Hematopoietic multipotent progenitor cell treated with erythropoietin and hydrocortisone succinate and interleukin-3 and kit ligand, for 4 days (in vitro differentiated cells): Measurements from ENCODE around the gene SRRM5.
"Not testable (repeated sequence)": the region's sequence is repeated elsewhere in the genome, so short reads cannot be mapped to it uniquely, and the experiment has no call there.

Experiments used
- DNase-seq: peaks from one replicate; pipeline ENCODE4 v3.0.0-alpha.2; 2015

SRRM5 gene

DNA sequence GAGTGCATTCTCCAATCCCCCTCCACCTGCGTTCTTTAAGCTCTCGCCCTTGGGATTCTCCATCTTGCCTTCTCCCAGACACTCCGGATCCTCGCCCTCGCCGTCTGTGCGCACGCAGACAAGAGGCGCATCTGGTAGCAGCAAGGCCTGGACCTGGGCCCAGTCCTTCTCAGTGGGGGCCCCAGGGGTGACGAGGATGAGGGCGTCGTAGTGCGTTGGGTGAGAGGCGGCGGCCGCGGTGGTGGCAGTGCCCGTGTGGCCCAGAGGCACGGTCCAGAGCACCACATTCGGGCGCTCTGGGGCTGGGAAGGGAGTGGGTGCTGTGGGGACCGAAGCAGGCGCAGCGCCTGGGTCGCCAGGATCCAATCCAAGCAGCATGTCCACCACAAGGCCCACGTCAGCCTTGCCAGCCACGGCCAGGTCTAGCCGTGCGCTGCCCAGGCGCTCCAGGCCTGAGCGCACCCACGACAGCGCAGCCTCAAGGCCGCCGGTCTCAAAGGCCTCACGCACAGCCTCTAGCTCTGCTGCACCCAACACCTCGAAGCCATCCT is 19.0 kb upstream of the SRRM5 start:
- no peak for DNase-seq

DNA sequence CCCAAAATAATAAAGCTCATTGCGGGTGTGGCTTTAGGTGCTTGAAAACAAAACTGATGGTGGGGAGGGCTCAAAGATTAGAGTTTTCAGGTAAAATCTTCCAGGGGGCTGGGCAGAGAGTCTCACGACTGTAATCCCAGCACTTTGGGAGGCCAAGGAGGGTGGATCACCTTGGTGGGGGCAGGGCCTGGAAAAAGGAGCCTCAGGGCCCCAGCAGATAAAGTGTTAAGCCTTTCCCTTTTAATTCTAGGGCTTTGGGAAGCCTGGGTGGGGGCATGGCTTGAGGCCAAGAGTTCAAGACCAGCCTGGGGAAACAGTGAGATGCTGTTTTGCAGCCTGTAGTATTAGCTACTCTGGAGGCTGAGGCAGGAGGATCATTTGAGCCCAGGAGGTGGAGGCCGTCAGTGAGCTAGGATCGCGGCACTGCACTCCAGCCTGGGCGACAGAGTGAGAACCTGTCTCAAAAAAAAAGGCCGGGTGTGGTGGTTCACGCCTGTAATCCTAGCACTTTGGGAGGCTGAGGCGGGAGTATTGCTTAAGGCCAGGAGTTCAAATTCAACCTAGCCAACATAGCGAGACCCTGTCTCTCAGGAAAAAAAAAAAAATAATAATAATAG is 17.7 kb upstream of the SRRM5 start:
- DNase-seq, result no peak

DNA sequence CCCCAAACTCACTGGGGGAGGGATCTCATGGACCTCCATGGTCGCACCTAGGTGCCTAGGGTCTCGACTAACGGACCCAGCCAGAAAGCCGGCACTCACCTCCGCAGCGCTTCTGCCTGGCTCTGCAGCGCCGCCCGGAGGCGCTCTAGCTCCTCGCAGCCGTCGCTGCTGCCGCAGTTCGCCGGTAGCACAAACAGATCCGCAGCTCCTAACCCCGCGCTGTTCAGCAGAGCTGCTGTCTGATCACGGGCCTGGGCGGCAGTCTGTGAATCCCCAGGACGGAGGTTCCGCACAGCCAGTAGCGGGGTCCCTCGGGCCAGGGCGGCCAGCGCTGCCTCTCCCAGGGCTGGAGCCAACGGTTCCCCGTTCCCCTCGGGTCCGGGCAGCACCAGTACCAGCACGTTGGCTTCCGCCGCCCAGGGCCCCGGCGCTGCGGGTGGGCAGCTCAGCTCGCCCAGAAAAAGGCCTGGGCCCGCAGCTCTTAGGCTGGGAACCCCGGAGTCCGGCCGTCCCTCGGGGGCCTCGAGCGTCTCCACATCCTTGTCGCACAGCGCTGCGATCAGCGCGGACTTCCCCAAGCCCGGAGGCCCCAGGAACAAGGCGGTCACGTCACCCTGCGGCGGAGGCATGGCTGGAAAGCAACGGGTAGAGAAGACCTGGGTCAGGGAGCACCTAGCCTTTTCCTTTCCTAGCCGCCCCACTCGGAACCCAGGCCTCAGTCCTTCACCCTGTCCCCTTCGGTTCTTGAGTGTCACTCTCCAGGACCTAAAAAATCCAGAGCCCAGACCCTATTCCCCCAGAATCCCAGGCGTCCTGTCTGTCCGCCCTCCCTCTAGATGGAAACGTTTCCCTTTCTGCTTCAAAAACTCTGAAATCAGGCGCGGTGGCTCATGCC is 16.9 kb upstream of the SRRM5 start:
- DNase-seq, result peak; percentile 91

DNA sequence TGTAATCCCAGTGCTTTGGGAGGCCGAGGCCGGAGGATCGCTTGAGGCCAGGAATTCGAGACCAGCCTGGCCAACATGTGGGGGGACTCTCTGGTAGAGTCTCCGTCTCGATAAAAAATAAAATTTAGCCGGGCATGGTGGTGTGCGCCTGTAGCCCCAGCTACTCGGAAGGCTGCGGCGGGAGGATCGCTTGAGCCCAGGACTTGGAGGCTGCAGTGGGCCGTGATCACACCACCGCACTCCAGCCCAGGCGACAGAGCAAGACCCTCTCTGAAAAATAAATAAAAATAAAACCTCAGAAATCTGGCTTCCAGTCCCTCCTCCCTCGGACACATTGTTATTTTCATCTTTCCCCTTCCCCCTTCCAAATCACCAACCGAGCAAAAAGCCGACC is 16.3 kb upstream of the SRRM5 start:
- DNase-seq, result no peak

DNA sequence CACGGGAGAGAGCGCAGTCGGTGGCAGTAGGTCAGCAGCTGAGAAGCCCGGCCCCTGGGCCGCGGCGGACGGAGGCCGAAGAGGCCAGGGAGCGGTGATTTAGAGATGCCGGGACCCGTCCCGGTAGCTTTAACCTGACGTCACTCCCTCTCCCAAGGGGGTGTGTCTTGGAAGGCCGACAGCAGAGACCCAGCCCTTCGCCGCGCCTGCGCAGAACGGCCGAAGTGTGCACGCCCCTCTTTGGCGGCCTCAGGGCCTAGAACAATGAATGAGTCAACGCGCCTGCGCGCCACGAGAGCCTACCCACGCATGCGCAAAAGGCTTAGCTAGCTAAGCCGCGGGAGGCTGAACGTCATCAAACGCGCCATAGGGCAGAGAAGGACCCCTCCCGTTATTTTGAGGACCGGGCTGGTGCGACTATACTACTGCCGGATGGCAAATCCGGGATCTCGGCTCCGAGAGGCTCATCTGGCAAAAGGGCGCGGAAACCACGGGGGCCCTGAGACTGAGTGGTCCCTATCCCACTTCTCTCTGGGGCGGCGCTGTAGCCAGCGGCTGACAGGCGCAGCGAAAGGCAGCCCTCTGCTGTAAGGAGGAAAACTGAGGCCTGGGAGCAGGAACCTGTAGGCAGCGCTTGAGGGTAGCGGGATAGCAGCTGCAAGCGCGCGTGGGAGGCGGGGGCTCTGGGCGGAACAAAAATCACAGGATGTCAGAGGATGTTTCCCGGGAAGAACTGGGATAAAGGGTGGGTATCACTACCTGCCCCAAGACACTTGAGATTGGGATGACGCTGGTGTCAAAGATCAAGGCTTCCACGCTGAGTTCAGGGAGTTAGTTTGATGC is 15.7 kb upstream of the SRRM5 start, which contains the start of the genes IRGQ and ZNF576:
IRGQ (minus strand) TSS at position 136 of the 843 bp plus-strand sequence. CDS start 796 bp downstream, outside the sequence.
ZNF576 (plus strand) TSS at position 597 of the 843 bp plus-strand sequence. CDS start 514 bp downstream, outside the sequence.
- peak; percentile 100 for DNase-seq

DNA sequence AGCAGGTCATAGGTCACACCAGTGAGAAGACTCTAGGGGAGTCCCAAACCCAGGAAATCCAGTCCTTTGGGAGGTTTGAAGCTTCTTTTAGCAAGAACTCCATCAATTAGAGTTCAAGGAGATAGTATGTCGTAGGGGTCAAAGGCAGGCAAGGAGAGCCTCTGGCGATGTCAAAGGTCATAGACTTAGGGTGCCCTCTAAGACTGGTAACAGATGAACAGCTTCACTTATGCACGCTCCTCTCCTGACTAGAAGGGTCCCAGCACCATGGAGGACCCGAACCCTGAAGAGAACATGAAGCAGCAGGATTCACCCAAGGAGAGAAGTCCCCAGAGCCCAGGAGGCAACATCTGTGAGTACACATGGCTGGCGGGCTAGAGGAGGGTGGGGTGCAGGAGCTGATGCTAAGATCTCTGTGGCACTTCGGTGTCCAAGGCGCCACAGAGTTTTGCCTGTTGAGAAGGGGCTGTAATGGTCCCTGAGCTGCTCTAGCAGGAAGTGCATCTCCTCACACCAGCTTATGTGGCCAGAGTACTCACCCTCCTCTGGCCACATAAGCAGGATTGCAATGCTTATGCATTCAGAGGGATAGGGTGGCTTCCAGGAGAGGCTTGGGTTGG is 14.9 kb upstream of the SRRM5 start:
- peak; percentile 38 for DNase-seq

DNA sequence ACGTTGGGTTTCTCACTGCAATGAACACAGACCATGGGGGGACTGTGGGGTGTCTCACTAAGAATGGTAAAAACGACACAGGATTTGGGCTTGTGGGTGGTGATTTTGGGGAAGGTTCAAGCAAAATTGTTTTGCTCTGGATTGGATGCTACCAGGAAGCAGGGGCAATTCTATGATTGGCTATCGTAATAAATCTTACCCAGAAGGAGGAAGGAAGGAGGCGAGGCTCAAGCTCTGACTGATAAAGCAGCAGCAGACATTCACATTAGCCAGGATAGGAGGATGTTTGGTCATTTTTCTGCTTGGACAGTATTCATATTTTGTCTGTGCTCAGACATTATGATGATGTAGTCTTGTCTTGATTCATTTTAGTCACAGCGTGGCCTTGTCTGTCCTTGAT is 14.0 kb upstream of the SRRM5 start:
- peak; percentile 69 for DNase-seq

DNA sequence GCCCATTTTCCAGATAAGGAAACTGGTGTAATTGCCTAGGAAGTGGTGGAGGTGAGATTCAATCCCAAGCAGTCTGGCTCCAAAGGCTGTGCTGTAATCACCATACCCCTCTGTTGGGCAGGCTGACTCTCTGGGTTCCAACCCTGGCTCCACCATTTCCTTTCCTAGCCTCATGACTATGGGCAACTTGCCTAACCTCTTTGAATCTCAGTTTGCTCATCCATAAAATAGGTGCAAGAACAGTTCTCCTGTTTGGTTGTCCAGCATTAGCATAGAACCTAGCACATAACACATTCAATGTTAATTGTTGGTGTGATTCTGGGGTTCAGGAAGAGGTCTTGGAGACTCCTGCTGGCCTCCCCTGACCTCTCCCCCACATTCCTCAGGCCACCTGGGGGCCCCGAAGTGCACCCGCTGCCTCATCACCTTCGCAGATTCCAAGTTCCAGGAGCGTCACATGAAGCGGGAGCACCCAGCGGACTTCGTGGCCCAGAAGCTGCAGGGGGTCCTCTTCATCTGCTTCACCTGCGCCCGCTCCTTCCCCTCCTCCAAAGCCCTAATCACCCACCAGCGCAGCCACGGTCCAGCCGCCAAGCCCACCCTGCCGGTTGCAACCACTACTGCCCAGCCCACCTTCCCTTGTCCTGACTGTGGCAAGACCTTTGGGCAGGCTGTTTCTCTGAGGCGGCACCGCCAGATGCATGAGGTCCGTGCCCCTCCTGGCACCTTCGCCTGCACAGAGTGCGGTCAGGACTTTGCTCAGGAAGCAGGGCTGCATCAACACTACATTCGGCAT is 13.2 kb upstream of the SRRM5 start:
- no peak for DNase-seq

DNA sequence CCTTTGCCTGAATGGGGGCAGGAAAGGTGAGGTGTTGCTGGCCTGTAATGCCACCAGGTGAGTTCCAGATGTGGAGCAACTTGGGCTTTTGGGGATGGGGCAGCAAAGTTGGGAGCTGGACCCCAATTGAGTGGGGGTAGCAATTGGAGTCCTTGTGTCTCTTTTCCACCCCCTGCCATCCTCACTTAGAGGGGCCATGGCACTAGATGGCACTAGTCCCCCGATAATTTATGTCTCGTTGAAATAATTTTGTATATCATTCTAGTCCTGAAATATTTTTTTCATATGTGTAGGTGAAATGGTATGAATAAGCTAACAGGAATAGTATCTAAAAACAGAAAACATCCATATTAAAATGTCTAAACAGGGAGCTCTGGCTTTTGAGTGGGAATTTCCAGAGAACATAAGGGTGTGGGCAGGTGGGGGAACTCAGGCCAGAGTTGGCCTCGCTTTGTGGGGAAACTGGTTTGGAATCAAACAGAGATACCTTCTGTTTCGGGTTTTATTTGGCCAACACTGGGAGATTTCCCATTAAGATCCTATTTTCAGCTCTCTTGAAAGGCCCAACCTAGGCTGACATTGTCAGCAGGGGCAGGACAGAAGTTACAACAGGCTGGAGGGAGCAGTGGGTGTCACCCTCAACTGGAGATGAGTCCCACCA is 12.1 kb upstream of the SRRM5 start:
- no peak for DNase-seq

DNA sequence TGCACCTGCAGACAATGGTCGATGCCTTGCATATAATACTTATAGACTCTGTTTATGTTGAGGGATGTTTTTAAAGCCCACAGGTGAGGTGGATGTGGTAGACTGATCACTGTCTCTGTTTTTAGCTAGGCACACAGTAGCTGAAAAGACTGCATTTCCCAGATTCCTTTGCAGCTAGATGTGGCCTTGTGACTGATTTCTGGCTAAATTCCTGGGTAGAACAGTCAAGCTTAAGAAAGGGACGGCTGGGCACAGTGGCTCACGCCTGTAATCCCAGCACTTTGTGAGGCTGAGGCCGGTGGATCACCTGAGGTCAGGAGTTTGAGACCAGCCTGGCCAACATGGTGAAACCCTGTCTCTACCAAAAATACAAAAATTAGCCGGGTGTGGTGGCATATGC is 11.6 kb upstream of the SRRM5 start:
- DNase-seq, result not testable (repeated sequence)

DNA sequence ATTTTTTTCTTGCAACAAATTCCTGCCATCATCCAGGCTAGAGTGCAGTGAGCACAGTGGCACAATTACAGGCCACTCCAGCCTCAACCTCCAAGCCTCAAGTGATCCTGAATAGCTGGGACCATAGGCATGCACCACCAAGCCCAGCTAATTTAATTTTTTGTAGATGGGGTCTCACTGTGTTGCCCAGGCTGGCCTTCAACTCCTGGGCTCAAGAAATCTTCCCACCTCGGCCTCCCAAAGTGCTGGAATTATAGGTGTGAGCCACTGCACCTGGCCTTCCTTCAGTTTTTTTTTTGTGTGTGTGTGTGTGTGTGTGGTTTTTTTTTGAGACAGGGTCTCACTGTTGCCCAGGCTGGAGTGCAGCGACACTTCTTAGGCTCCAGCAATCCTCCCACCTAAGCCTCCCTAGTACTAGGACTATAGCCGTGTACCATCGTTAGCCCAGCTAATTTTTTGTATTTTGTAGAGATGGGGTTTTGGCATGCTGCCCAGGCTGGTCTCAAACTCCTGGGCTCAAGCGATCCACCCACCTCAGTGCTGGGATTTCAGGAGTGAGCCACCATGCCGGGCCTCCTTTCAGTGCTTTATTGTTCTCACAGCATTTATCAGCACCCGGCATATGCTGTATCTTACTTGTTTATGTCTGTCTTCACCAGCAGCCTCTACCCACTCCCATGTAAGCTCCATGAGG is 5.9 kb upstream of the SRRM5 start:
- no peak for DNase-seq

DNA sequence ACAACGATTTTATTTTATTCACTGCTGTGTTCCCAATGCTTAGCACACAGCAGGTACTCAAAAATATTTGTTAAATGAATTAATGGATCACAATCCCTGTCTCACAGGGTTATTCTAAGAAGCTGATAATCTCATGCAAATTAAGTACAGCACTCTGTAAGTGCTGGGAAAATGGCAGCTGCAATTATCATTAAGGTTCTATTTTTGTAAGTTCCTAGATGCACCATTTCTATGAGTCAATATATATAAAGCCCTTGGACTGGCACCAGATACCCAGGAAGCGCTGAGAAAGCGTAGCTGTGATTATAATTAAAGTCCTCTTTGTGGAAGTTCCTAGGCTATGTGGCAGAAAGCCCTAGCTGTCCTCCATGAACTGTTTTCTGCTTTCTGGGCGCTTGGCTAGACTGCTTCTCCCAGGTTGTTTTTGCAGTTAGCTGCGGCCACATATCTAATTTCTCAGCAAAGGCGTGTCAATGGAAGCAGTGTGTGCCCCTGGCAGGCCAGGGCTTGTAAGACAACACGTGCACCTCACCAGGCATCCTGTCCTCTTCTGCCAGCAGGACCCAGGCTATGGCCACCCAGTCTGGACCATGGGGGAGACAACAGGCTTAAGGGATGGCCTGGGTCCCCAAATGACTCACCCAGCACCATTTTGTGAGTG is 5.2 kb upstream of the SRRM5 start:
- DNase-seq, result no peak

DNA sequence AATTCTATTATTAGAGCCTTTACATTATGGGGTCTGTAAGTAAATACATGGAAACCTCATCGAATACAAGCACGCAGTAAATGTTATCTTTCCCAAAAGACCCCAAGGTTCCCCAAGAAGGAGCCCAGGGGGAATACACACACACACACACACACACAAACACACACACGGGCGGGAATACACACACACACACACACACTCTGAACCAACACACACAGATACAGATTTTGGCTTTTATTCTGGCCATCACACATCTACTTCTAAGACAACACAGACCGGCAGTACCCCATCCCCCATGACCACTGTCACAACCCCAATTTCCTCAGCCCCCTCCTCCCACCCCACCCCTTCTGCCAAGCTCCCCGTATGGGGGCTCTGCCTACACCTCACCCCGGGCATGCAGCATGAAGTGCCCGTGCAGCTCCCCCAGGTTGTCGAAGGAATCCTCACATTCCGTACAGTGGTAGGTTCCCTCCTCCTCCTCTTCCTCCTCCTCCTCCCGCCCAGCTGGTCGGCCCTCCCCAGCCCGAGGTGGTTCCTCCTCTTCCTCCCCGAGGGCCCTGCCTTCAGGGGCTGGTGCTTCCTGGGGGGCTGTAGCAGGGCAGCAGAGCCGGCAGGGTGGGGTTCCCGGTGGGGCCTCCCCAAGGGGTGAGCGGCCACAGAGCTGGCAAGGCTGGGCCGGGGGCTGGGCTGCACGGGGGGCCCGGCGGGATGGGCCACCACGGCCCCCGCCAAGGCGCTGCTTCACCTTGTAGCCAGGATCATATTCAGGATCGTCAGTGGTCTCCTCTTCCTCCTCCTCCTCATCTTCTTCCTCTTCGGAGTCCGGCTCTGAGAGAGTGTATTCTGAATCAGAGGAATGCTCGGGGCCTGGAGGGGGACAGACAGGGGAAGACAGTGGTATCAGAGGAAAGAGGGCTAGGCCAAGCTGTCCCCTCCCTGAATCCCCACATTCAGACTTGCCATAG is 4.4 kb upstream of the SRRM5 start:
- no peak for DNase-seq

DNA sequence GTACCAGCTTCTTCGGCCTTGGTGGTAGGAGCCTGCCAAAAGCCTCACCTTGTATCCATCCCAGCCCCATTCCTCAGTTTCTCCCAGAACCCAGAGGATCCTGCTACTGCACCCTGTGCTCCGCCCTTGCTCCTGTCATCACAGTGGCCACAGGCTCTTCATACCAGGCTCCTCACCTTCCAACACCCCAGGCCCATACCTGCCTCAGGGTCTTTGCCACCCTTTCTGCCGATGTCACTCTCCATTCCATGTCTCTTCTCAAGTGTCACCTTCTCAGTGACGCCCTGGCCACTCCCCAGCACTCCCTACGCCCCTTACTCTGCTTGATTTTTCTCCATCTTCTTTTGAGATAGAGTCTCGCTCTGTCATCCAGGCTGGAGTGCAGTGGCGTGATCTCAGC is 2.0 kb upstream of the SRRM5 start:
- DNase-seq, result no peak

DNA sequence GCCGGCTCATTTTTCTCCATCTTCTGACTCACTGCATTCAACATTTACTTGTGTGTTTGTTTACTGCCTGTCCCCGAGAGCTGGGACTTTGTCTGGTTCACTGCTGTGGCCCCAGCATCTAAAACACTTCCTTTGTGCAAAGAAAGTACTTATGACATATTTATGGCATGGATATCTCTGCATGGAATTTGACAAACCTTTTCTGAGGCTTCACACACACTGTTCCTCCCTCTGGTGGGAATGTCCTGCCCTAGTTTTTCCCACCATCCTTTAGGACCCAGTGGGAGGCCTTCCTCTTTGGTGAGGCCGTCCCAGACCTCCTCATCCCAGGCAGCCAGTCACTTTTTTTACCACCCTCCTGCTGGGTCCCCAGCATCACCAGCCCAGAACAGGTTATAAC is 1.4 kb upstream of the SRRM5 start:
- DNase-seq, result no peak

DNA sequence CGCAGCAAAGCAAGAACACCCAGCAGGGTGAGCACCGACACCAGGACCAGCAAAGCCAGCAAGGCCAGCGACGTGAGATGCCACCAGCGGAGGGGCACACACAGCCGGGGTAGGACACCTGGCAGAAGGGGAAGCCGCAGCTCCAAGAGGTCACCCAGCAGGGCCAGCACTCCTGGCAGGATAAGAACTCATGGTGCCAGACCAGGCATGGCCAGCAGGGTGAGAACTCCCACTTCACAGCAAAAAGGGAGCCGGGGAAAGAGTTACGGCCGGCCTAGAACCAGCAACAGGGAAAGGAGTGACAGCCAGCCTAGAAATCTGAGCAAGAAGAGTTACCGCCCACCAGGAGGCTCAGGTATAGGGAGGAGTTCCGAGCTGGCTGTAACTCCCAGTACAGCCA is 486 bp downstream of the SRRM5 start:
- DNase-seq, result no peak

DNA sequence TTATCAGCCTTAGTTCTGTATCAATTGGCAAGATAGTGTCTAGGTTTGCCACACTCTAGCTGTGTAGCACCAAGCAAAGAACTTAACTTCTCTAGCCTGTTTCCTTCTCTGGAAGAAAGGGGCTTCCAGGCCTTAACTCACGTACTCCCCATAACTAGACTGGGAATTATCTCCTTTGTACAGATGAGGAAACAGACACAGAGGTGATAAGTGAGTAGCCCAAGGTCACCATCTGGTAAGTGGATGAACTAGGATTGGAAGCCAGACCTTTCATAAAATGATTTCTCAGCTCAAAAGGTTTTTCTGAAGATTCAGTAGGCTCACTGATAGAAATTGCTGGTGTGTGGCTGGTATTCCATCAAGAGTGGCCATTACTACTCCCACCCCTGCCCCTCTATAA is 4.4 kb downstream of the SRRM5 start:
- DNase-seq, result no peak

DNA sequence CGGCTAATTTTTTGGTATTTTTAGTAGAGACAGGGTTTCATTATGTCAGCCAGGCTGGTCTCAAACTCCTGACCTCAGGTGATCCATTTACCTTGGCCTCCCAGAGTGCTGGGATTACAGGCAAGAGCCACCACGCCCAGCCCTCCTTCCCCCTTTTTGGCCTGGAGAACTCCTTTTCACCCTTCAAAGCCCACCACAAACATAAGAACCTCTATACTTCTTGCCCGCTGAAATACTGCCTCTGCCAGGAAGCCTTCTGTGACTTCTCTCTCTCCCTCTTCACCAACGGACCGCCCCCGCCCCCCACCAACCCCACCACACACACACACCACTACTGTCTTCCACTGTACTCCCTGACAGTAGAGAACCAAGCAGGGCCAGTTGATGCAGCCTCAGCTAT is 5.1 kb downstream of the SRRM5 start:
- DNase-seq, result no peak

DNA sequence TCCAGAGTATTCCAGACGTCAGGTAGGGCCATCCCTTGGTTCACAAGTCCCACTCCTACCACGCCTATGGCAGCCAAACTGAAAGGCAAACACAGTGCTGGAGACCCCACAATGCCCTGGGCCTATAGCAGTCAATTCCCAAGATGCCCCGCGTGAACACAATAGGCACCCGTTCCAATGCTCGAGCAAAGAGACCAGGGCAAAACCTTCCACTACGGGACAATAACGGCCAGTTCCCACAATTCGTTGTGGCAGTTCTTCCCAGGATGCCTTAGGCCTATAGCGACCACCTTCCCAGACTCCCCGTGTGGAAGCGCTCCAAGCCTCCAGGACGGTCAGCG is 7.0 kb downstream of the SRRM5 start:
- DNase-seq, result peak; percentile 88
